ENCODE results near the gene ESD. TPM values are rescaled to one million over a fixed set of nuclear protein-coding genes. Genes with fewer than 3 reads are reported as not detected.

ESD gene
- total and polyA plus RNA-seq, 2 donors (not counting 3 experiments of a cell fraction or from before 2014, with no cell fraction given), result 45.3 to 81.1 TPM

DNA sequence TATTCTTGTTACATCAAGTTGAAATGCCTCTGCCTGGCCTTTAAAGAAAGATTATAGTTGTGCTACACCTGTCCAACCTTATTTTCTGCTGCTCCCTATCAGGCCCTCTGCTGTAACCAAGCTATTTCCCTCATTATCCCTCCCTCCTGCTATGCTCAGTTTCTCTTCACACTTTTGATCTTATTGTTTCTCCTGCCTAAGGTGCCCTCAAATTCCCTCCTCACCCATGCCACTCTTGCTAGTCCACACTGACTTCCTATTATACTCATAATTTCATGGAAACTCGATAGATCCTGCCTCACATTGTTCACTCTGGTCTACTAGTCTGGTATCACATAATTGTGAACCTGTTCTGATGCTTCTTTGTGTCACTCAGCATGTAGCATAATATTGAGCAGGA lies 19.4 kb upstream of the ESD start:
- Histone ChIP-seq H3K27ac (ENCODE audit: insufficient read depth, low read depth, low read length) (no peak overlapping the region), H3K9me1 (replicated peaks; ENCODE audit: control insufficient read depth, extremely low read depth, insufficient read depth, low read length) (no peaks in the 10 kb centered on the region), H3K9ac (replicated peaks; ENCODE audit: extremely low read depth, insufficient read depth, low read length) (no peak overlapping the region), H3K9me3 (replicated peaks; ENCODE audit: control insufficient read depth, insufficient read depth, low read length) (no peaks in the 10 kb centered on the region), H3K4me3 (replicated peaks in 1 of 3; ENCODE audit: insufficient read depth in 1 of 3, low read depth in 1 of 3, low read length in 3 of 3) (no peak overlapping the region), H3K27me3 (ENCODE audit: control insufficient read depth in 2 of 2, insufficient read depth in 2 of 2, low read length in 2 of 2) (peaks cover 0 to 6% of the 10 kb centered on the region in 2 experiments), H3K79me2 (ENCODE audit: control insufficient read depth, insufficient read depth, low read length) (no peaks in the 10 kb centered on the region), H3K36me3 (ENCODE audit: control insufficient read depth in 2 of 2, extremely low read depth in 1 of 2, insufficient read depth in 2 of 2, low read length in 2 of 2) (no peaks in the 10 kb centered on the region), H2AFZ (ENCODE audit: low read depth, low read length) (no peak overlapping the region), H3K4me1 (ENCODE audit: control insufficient read depth, extremely low read depth, insufficient read depth, low read length) (no peaks in the 10 kb centered on the region), H4K20me1 (replicated peaks; ENCODE audit: control insufficient read depth, extremely low read depth, insufficient read depth, low read length) (no peaks in the 10 kb centered on the region), H3K4me2 (ENCODE audit: insufficient read depth, low read length) (no peak overlapping the region)
- CTCF ChIA-PET, result interaction anchor here (0.7 kb wide), 1 partner anchor 8 kb away, joined by 3 read pairs; no protein-coding TSS in a partner anchor
- no TSS peak for BruUV-seq (replicated peaks)
- DNase-seq (ENCODE audit: low read depth, low spot score) (no peak), FAIRE-seq (no peak)
- intact Hi-C loops (cut with micrococcal nuclease), result no loop called here
- dilution Hi-C loops (cut with MboI; ENCODE audit: extremely low pct_ligation_motif_present, low sequenced_read_pairs), result no loop called here
- TF ChIP-seq POLR2AphosphoS5 (IDR thresholded peaks at IDR 0.05; ENCODE audit: insufficient read depth, low read depth, low read length) (no peak), EZH2 (IDR thresholded peaks at IDR 0.05; ENCODE audit: borderline replicate concordance, low read depth, low read length, severe bottlenecking) (no peak), POLR2A (IDR thresholded peaks at IDR 0.05; ENCODE audit: low read depth, low read length) (no peak), GATA2 (IDR thresholded peaks at IDR 0.05; ENCODE audit: insufficient read depth, insufficient read length, low read depth, low read length) (no peak)
- TF ChIP-seq, protein P1, sequence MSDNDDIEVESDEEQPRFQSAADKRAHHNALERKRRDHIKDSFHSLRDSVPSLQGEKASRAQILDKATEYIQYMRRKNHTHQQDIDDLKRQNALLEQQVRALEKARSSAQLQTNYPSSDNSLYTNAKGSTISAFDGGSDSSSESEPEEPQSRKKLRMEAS (IDR thresholded peaks at IDR 0.05; ENCODE audit: insufficient read depth, insufficient read length), result no peak
- POLR2A ChIA-PET, result no interaction called here

GRCh38 chr13:46812301-46812797 lies 15.4 kb upstream of the ESD start:
- ChIA-PET CTCF (no interaction called here), POLR2A (no interaction called here)
- H3K4me2 ChIP-seq (ENCODE audit: insufficient read depth, low read length), result no peak overlapping the region
- H2AFZ ChIP-seq (ENCODE audit: low read depth, low read length), result no peak overlapping the region
- H3K79me2 ChIP-seq (ENCODE audit: control insufficient read depth, insufficient read depth, low read length), result no peaks in the 10 kb centered on the region
- H3K9ac ChIP-seq (replicated peaks; ENCODE audit: extremely low read depth, insufficient read depth, low read length), result no peak overlapping the region
- no peak overlapping the region for H3K27ac ChIP-seq (ENCODE audit: insufficient read depth, low read depth, low read length)
- no peaks in the 10 kb centered on the region for H3K36me3 ChIP-seq (ENCODE audit: control insufficient read depth in 2 of 2, extremely low read depth in 1 of 2, insufficient read depth in 2 of 2, low read length in 2 of 2)
- H3K4me3 ChIP-seq (replicated peaks in 1 of 3; ENCODE audit: insufficient read depth in 1 of 3, low read depth in 1 of 3, low read length in 3 of 3), result no peak overlapping the region
- H3K4me1 ChIP-seq (ENCODE audit: control insufficient read depth, extremely low read depth, insufficient read depth, low read length), result no peaks in the 10 kb centered on the region
- peaks cover 0 to 6% of the 10 kb centered on the region in 2 experiments for H3K27me3 ChIP-seq (ENCODE audit: control insufficient read depth in 2 of 2, insufficient read depth in 2 of 2, low read length in 2 of 2)
- TF ChIP-seq EZH2 (IDR thresholded peaks at IDR 0.05; ENCODE audit: borderline replicate concordance, low read depth, low read length, severe bottlenecking) (no peak), GATA2 (IDR thresholded peaks at IDR 0.05; ENCODE audit: insufficient read depth, insufficient read length, low read depth, low read length) (no peak), JUN (IDR thresholded peaks at IDR 0.05; ENCODE audit: borderline replicate concordance, insufficient read depth, insufficient read length, low read depth) (no peak), MYC (IDR thresholded peaks at IDR 0.05; ENCODE audit: low read depth, low read length) (no peak), POLR2A (IDR thresholded peaks at IDR 0.05; ENCODE audit: low read depth, low read length) (no peak), FOS (IDR thresholded peaks at IDR 0.05; ENCODE audit: borderline replicate concordance, insufficient read depth, low read length) (no peak), CTCF (IDR thresholded peaks at IDR 0.05; ENCODE audit: extremely low read depth in 1 of 2, insufficient read depth in 1 of 2, low read depth in 1 of 2, low read length in 2 of 2) (no peak), POLR2AphosphoS5 (IDR thresholded peaks at IDR 0.05; ENCODE audit: insufficient read depth, low read depth, low read length) (no peak)
- TF ChIP-seq, protein P1 (IDR thresholded peaks at IDR 0.05; ENCODE audit: insufficient read depth, insufficient read length), result no peak
- H3K9me1 ChIP-seq (replicated peaks; ENCODE audit: control insufficient read depth, extremely low read depth, insufficient read depth, low read length), result no peaks in the 10 kb centered on the region
- intact Hi-C loops (cut with micrococcal nuclease) (no loop called here), dilution Hi-C loops (cut with MboI; ENCODE audit: extremely low pct_ligation_motif_present, low sequenced_read_pairs) (no loop called here)
- DNase-seq (ENCODE audit: low read depth, low spot score) (no peak), FAIRE-seq (no peak)
- H4K20me1 ChIP-seq (replicated peaks; ENCODE audit: control insufficient read depth, extremely low read depth, insufficient read depth, low read length), result no peaks in the 10 kb centered on the region
- no peaks in the 10 kb centered on the region for H3K9me3 ChIP-seq (replicated peaks; ENCODE audit: control insufficient read depth, insufficient read depth, low read length)
- BruUV-seq (replicated peaks), result no TSS peak

All from endothelial cell of umbilical vein (primary cell).